GM21619 (cell line): ENCODE results near the gene ADSS1.

ENCODE experiments used
- ATAC-seq: cut with Tn5 transposase; IDR thresholded peaks from one replicate; pipeline ENCODE4 v1.9.1; 2021; ENCODE audit not compliant: unreplicated experiment

Gene ADSS1

DNA sequence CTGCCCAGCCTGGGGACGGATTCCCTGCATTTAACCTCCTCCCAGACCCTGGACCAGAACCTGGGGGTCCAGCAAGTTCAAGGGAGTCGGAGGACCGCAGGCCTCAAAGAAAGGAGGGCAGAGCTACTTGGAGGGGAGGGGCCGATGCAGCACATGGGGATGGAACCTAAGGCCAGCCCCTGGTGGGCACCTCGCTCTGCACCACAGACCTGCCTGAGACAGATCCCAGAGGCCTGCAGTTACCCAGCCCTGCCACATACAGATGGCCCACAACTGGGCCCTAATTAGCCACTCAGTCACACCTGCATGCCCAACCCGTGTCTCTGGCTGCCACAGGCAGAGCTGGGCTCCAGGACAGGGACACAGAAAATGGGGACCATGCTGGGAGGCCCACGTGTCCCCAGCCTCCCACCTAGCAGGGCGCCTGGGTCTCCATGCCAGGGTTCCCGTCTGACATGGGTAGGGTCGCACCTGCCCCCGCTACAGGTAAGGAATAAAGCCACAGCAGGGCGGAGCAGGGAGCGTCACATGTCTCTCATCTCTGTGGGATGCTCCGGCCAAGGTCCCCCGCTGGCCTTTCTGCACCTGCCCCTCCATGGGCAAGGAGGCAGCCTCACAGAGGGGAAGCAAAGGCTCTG, 54.8 kb downstream of the ADSS1 start:
- ATAC-seq: no peak

GRCh38 chr14:104779776-104780512, 55.9 kb downstream of the ADSS1 start:
- no peak for ATAC-seq

DNA sequence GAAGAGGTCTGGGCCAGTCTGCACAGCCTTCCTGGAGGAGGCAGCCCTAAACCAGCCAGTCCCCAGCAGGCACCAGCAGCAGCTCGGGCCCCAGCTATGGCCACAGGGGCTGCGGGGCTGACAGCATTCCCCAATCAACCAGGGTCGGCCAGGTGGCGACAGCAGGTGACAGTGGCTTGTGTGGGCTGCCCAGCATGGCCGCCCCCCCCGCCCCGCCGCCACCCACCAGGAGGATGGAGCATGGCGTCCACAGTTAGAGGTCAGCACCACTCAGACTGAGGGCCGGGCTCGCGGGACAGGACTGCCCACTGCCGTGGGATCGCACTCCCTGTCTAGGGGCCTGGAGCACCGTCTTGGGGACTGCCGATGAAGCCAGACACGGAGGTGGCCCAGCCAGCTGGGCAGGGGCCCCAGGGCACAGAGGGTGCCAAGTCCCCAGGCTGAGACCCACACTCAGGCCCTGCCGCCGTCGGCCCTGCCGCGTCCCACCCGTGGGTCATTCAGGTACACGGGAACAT, 56.5 kb downstream of the ADSS1 start:
- ATAC-seq: no peak

- ATAC-seq: no peak
Observed at GRCh38 chr14:104781271-104782077, 57.4 kb downstream of the ADSS1 start.

GRCh38 chr14:104782086-104782807, 58.2 kb downstream of the ADSS1 start:
- ATAC-seq: no peak

DNA sequence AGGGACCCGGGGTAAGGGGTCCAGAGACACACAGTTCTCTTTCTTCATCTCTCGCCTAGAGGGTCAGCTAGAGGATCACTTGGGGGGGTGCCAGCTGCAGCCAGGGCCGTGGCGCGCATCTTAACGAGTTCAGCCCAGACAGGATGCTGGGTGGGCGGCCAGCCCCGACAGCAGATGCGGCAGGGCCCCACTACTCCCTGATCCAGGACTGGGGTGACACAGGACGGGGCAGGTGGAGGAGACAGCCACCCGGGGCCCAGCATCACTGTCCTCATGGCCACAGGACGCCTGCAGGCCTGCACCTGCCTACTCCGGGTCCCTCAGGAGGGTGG, 58.7 kb downstream of the ADSS1 start:
- ATAC-seq: no peak

- ATAC-seq: no peak
Observed at GRCh38 chr14:104783484-104784217, 59.6 kb downstream of the ADSS1 start.

DNA sequence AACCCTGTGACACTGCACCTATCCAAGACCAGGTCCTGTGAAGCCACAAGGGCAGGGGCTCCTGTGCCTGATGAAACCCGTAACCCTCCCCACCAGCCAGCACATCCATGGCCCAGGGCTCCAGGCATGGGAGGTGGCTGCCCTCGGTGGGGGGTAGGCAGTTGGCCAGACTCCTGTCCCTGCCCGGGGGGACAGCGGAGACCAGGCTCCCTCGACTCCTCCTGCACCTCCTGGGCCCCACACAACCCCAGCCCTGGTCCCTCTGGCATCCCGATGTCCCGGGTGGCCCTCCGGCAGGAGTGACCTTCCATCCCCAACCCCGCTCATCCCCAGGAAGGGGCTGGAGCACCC, 60.2 kb downstream of the ADSS1 start:
- no peak for ATAC-seq

- no peak for ATAC-seq
Observed at GRCh38 chr14:104784846-104785707, 61.0 kb downstream of the ADSS1 start.

DNA sequence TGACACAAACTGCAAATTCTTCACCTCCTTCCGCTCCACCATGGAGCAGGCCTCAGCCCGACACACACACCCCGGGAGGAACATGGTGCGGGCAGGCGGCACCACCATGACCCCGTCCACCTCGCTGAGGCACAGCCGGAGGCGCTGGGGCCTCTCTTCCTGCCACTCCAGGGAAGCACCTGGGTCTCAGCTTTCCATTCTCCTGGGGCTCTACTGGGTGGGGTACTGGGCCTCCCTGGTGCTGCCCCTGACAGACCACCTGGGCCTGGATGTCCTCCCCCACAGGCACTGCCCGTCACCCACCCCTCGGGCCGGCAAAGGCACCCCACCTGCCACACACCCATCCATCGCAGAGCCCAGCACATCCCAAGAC, 61.7 kb downstream of the ADSS1 start:
- ATAC-seq: no peak

- ATAC-seq: no peak
Observed at GRCh38 chr14:104786091-104786586, 62.1 kb downstream of the ADSS1 start.

- ATAC-seq: no peak
Observed at GRCh38 chr14:104786726-104787675, 63.0 kb downstream of the ADSS1 start.

DNA sequence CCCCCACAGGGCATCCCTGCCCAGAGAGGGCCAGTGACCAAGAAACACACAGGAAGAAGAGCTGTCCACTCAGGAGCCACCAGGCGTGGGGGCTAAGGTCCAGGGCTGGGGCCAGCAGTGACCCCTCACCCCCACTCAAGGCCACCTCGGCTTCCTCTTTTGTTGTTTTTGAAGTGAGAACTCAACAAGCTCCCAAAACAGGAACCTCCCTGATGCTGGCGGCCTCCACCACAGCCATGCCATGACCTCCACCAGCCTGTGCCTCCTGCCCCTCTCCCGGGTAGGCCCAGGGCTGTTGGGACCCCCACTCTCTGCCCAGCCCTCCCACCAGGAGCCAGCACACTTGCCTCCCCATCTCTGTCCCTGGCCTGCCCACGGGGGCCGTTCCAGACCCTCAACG, 63.7 kb downstream of the ADSS1 start:
- no peak for ATAC-seq

GRCh38 chr14:104788161-104788818, 64.3 kb downstream of the ADSS1 start:
- no peak for ATAC-seq

DNA sequence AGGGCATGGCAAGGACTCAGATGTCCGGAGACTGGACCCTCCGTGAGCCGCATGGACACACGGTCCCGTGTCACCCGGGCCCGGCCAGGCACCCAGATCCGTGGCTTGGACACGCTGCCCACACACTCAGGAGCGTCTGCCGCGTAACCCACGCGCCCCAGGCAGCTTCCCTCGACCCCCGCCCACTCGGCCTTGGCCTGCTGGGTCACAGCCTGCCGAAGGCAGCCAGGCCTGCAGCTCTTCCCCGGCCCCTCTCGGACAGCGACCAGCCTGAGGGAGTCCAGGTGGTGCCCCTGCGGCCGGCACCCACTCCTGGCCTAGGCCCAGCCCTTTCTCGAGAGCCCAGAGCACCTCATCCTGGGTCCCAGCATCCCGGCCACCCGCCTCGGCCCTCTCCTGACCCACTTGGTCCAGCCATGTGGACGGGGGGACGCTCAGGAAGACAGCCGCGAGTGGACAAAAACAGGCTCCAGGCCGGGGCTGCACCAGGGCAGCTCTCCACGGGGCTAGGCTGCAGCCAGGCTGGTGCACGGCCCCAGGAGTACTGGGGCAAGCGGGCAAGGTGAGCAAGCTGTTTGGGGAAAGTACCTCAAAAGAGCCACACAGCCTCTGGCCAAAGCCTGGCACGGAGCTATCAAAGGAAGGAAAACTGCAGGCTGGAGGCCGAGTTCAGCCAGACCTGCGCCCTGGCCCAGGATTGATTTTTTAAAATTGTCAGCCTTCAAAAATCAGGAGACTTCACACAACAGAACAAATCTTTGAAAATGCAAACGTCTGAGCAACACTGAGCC, 65.0 kb downstream of the ADSS1 start:
- ATAC-seq: no peak

GRCh38 chr14:104789752-104790743, 66.0 kb downstream of the ADSS1 start:
- ATAC-seq: no peak
